PC-9 (cell line): ENCODE measurements around the gene LIPG. TPM values are rescaled to one million over a fixed set of nuclear protein-coding genes. Genes with fewer than 3 reads are reported as not detected.

ENCODE experiments used
- BruUV-seq: library from RNA; stranded (reverse); fragments of 400-500 nt; replicated peaks from 2 replicates; lab custom pipeline; 2021; lab: Mats Ljungman, UMichigan
- CTCF ChIA-PET: fragments of 300-600 bp; sonication (Branson Sonifier 250); formaldehyde crosslinking; loops from one replicate; lab custom pipeline; 2022; ENCODE audit warnings: antibody characterized with exemption; lab: Charles Lee
- POLR2A ChIA-PET: fragments of 300-600 bp; sonication (Branson Sonifier 250); formaldehyde crosslinking; loops from one replicate; lab custom pipeline; 2022; ENCODE audit warnings: antibody characterized with exemption; ENCODE audit not compliant: unreplicated experiment; lab: Charles Lee
- DNase-seq, 2 experiments: peaks; one replicate each; pipeline versions ENCODE4 v3.0.0 to v3.0.0-alpha.2; 2015 to 2022; ENCODE audit warnings: mixed read lengths in 1 of 2
- H2AFZ ChIP-seq: fragments of 200-600 bp; sonication (generic); 2 replicates; pipeline ENCODE4 v1.8.1; 2017; ENCODE audit warnings: antibody characterized with exemption
- H3F3A ChIP-seq: fragments of 200-600 bp; sonication (generic); 2 replicates; pipeline ENCODE4 v1.8.1; 2017; ENCODE audit warnings: antibody characterized with exemption, mild to moderate bottlenecking, low read depth; ENCODE audit not compliant: insufficient read depth
- H3K27ac ChIP-seq: fragments of 200-600 bp; sonication (generic); 2 replicates; pipeline ENCODE4 v1.6.1; 2016; ENCODE audit warnings: mixed run types
- H3K27me3 ChIP-seq: fragments of 200-600 bp; sonication (generic); 2 replicates; pipeline ENCODE4 v1.6.1; 2016; ENCODE audit warnings: low read depth, mixed run types; ENCODE audit not compliant: insufficient read depth
- H3K36me3 ChIP-seq: fragments of 200-600 bp; sonication (generic); 2 replicates; pipeline ENCODE4 v1.6.1; 2016; ENCODE audit warnings: low read depth, mixed run types
- H3K4me1 ChIP-seq: fragments of 200-600 bp; sonication (generic); replicated peaks from 2 replicates; pipeline ENCODE4 v1.6.1; 2016; ENCODE audit warnings: mixed run types; ENCODE audit not compliant: insufficient read depth
- H3K4me2 ChIP-seq: fragments of 200-600 bp; sonication (generic); 2 replicates; pipeline ENCODE4 v1.6.1; 2017; ENCODE audit warnings: mixed run types
- H3K4me3 ChIP-seq: fragments of 200-600 bp; sonication (generic); 2 replicates; pipeline ENCODE4 v1.6.1; 2016; ENCODE audit warnings: mixed run types
- H3K79me2 ChIP-seq: fragments of 200-600 bp; sonication (generic); 2 replicates; pipeline ENCODE4 v1.6.1; 2017; ENCODE audit warnings: low read depth, mixed run types
- H3K9me2 ChIP-seq: fragments of 200-600 bp; sonication (generic); 2 replicates; pipeline ENCODE4 v1.8.1; 2017; ENCODE audit warnings: mild to moderate bottlenecking; ENCODE audit not compliant: insufficient read depth
- H3K9me3 ChIP-seq: fragments of 200-600 bp; sonication (generic); 2 replicates; pipeline ENCODE4 v1.8.1; 2016; ENCODE audit warnings: low read depth; ENCODE audit not compliant: insufficient read depth
- H4K20me1 ChIP-seq: fragments of 200-600 bp; sonication (generic); 2 replicates; pipeline ENCODE4 v1.8.1; 2017; ENCODE audit not compliant: insufficient read depth
- CTCF ChIP-seq: fragments of 200-600 bp; sonication (generic); conservative IDR thresholded peaks from 2 replicates; pipeline ENCODE4 v1.6.1; 2017; ENCODE audit warnings: mixed run types, antibody characterized with exemption, mild to moderate bottlenecking, moderate library complexity
- EZH2 ChIP-seq: fragments of 200-600 bp; sonication (generic); IDR thresholded peaks from 2 replicates; pipeline ENCODE4 v1.8.0; 2017; ENCODE audit warnings: antibody characterized with exemption, low read depth
- intact Hi-C: fragments of 100-400 bp; cut with micrococcal nuclease; formaldehyde crosslinking; loops from one replicate; pipeline ENCODE4 v1.10.0; 2022; ENCODE audit not compliant: unreplicated experiment
- total RNA-seq: library from RNA; stranded (reverse); gene quantifications from 2 replicates; pipeline ENCODE4 v1.2.3, GENCODE V29; 2021

LIPG gene
- total RNA-seq, 1 experiment from 2014 or later: 30.9 TPM

- peaks cover 39% of the 10 kb centered on the region for H3K4me1 ChIP-seq
- peaks cover 12% of the 10 kb centered on the region; the same call in 1 of the 2 replicates for H3K9me3 ChIP-seq
- H4K20me1 ChIP-seq: no peaks in the 10 kb centered on the region
- intact Hi-C loops: loop anchor here (1.0 kb wide), 1 partner anchor 47 kb away; no protein-coding TSS in a partner anchor
- H3K9me2 ChIP-seq: no peaks in the 10 kb centered on the region
- H3K79me2 ChIP-seq: no peaks in the 10 kb centered on the region
- no peaks in the 10 kb centered on the region for H3K36me3 ChIP-seq
- no peak overlapping the region for H2AFZ ChIP-seq
- peak overlapping the region; percentile 85 for H3K27ac ChIP-seq
- no TSS peak for BruUV-seq
- H3K4me3 ChIP-seq: no peak overlapping the region
- H3K27me3 ChIP-seq: no peaks in the 10 kb centered on the region
- CTCF ChIA-PET: no interaction called here
- peak overlapping the region; percentile 42 for H3K4me2 ChIP-seq
- TF ChIP-seq EZH2: no peak
- TF ChIP-seq CTCF: no peak
- peak; percentile 19 to 97 for DNase-seq
- POLR2A ChIA-PET: interaction anchor here (0.6 to 0.7 kb wide), 5 partner anchors 18 to 635 kb away, joined by 3 to 26 read pairs (median 7); no protein-coding TSS in a partner anchor
- peaks cover 27% of the 10 kb centered on the region for H3F3A ChIP-seq
These were observed 47.6 kb downstream of the LIPG start for GRCh38 chr18:49609256-49610021.

GRCh38 chr18:49610022-49610445 lies 48.2 kb downstream of the LIPG start:
- no peak overlapping the region for H2AFZ ChIP-seq
- DNase-seq: no peak
- intact Hi-C loops: no loop called here

GRCh38 chr18:49611316-49611715 lies 49.5 kb downstream of the LIPG start:
- ChIA-PET CTCF (no interaction called here), POLR2A (no interaction called here)
- H3F3A ChIP-seq: peaks cover 27% of the 10 kb centered on the region
- DNase-seq: no peak
- no peaks in the 10 kb centered on the region for H3K27me3 ChIP-seq
- no peak overlapping the region for H3K4me3 ChIP-seq
- intact Hi-C loops: no loop called here
- H3K27ac ChIP-seq: no peak overlapping the region
- H3K79me2 ChIP-seq: no peaks in the 10 kb centered on the region
- no peaks in the 10 kb centered on the region for H3K36me3 ChIP-seq
- peaks cover 39% of the 10 kb centered on the region for H3K4me1 ChIP-seq
- TF ChIP-seq CTCF (no peak), EZH2 (no peak)
- H3K9me2 ChIP-seq: no peaks in the 10 kb centered on the region
- peaks cover 2% of the 10 kb centered on the region; the same call in 1 of the 2 replicates for H3K9me3 ChIP-seq
- no peak overlapping the region for H2AFZ ChIP-seq
- BruUV-seq: no TSS peak
- H4K20me1 ChIP-seq: no peaks in the 10 kb centered on the region
- H3K4me2 ChIP-seq: no peak overlapping the region

More at GRCh38 chr18:49610022-49610445, 48.2 kb downstream of the LIPG start:
- BruUV-seq: no TSS peak
- POLR2A ChIA-PET: interaction anchor here (0.6 kb wide), 1 partner anchor 635 kb away, joined by 26 read pairs; no protein-coding TSS in a partner anchor
- H3K9me2 ChIP-seq: no peaks in the 10 kb centered on the region
- H3K4me3 ChIP-seq: no peak overlapping the region
- no peaks in the 10 kb centered on the region for H3K36me3 ChIP-seq
- TF ChIP-seq EZH2: no peak
- no peak for TF ChIP-seq CTCF
- H3K9me3 ChIP-seq: peaks cover 9% of the 10 kb centered on the region; the same call in 1 of the 2 replicates
- peaks cover 27% of the 10 kb centered on the region for H3F3A ChIP-seq
- H3K4me1 ChIP-seq: peaks cover 39% of the 10 kb centered on the region
- peak overlapping the region; percentile 85 for H3K27ac ChIP-seq
- H4K20me1 ChIP-seq: no peaks in the 10 kb centered on the region
- H3K79me2 ChIP-seq: no peaks in the 10 kb centered on the region
- CTCF ChIA-PET: no interaction called here
- H3K4me2 ChIP-seq: peak overlapping the region; percentile 22
- H3K27me3 ChIP-seq: no peaks in the 10 kb centered on the region
